ENCODE measurements around the gene GPR31. TPM values are rescaled to one million over a fixed set of nuclear protein-coding genes. Genes with fewer than 3 reads are reported as not detected.

The GPR31 gene
- total RNA-seq, 1 donor from 2014 or later = not detected

DNA sequence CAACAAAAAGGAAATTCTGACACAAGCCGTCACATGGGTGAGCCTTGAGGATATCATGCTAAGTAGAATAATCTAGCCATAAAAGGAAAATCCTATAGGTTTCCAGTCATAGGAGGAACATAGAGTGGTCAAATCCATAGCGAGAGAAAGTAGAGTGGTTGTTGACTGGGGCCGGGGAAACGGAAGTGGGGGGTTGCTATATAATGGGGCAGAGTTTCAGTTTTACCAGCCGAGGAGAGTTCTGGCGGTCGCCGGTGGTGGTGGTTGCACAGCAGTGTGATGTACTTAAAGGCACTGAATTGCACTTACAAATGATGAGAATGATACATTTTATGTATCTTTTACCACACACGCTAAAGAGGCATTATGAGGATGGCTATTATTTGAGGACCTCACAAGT, 4.9 kb downstream of the GPR31 start:
- Mint-ChIP-seq H3K36me3 (ENCODE audit: unreplicated experiment) (no peaks in the 10 kb centered on the region), H3K9me3 (ENCODE audit: unreplicated experiment) (no peaks in the 10 kb centered on the region), H3K27ac (ENCODE audit: unreplicated experiment) (no peak overlapping the region), H3K27me3 (ENCODE audit: unreplicated experiment) (peaks cover 9% of the 10 kb centered on the region), H3K4me1 (ENCODE audit: unreplicated experiment) (no peaks in the 10 kb centered on the region), H3K4me3 (ENCODE audit: unreplicated experiment) (no peak overlapping the region)
- no peak for DNase-seq (ENCODE audit: extremely low spot score, unreplicated experiment)
- TF ChIP-seq CTCF (IDR thresholded peaks at IDR 0.05) = no peak

GRCh38 chr6:167151648-167152047, 6.1 kb downstream of the GPR31 start:
- no peak overlapping the region for H3K27ac Mint-ChIP-seq (ENCODE audit: unreplicated experiment)
- H3K27me3 Mint-ChIP-seq (ENCODE audit: unreplicated experiment) = peaks cover 19% of the 10 kb centered on the region
- TF ChIP-seq CTCF (IDR thresholded peaks at IDR 0.05) = no peak
- H3K4me1 Mint-ChIP-seq (ENCODE audit: unreplicated experiment) = peaks cover 1% of the 10 kb centered on the region
- DNase-seq (ENCODE audit: extremely low spot score, unreplicated experiment) = no peak
- H3K9me3 Mint-ChIP-seq (ENCODE audit: unreplicated experiment) = no peaks in the 10 kb centered on the region
- no peak overlapping the region for H3K4me3 Mint-ChIP-seq (ENCODE audit: unreplicated experiment)
- no peaks in the 10 kb centered on the region for H3K36me3 Mint-ChIP-seq (ENCODE audit: unreplicated experiment)

DNA sequence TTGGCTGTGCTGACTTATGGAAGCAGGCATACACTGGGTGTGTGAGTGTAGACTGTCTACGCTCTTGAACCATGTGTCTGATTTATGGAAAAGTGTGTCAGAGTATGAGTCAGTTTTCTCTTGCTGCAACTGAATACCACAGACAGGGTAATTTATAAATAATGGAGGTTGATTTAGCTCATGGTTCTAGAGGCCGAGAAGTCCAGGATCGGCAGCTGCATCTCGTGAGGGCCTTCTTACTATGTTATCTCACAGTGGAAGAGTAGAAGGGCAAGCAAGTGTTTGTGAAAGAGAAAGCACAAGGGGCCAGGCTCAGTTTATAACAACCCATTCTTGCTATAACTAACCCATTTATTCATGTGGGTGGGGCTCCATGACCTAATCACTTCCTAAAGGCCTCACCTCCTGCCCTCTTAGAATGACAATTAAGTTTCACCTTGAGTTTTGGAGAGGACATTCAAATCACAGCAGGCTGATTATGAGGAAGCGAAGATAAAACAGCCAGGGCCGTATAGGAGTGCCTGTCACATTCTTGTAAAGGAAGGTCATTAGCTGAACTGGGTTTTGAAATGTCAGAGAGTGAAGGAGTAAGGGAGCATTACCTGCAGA, 6.7 kb downstream of the GPR31 start:
- no peaks in the 10 kb centered on the region for H3K36me3 Mint-ChIP-seq (ENCODE audit: unreplicated experiment)
- no peak overlapping the region for H3K4me3 Mint-ChIP-seq (ENCODE audit: unreplicated experiment)
- no peak overlapping the region for H3K27ac Mint-ChIP-seq (ENCODE audit: unreplicated experiment)
- peaks cover 3% of the 10 kb centered on the region for H3K4me1 Mint-ChIP-seq (ENCODE audit: unreplicated experiment)
- H3K9me3 Mint-ChIP-seq (ENCODE audit: unreplicated experiment) = no peaks in the 10 kb centered on the region
- peaks cover 25% of the 10 kb centered on the region for H3K27me3 Mint-ChIP-seq (ENCODE audit: unreplicated experiment)
- no peak for TF ChIP-seq CTCF (IDR thresholded peaks at IDR 0.05)
- no peak for DNase-seq (ENCODE audit: extremely low spot score, unreplicated experiment)

- no peak for TF ChIP-seq CTCF (IDR thresholded peaks at IDR 0.05)
- no peaks in the 10 kb centered on the region for H3K36me3 Mint-ChIP-seq (ENCODE audit: unreplicated experiment)
- H3K27ac Mint-ChIP-seq (ENCODE audit: unreplicated experiment) = no peak overlapping the region
- H3K27me3 Mint-ChIP-seq (ENCODE audit: unreplicated experiment) = peaks cover 30% of the 10 kb centered on the region
- H3K4me1 Mint-ChIP-seq (ENCODE audit: unreplicated experiment) = peaks cover 3% of the 10 kb centered on the region
- no peak for DNase-seq (ENCODE audit: extremely low spot score, unreplicated experiment)
- no peak overlapping the region for H3K4me3 Mint-ChIP-seq (ENCODE audit: unreplicated experiment)
- peaks cover 5% of the 10 kb centered on the region for H3K9me3 Mint-ChIP-seq (ENCODE audit: unreplicated experiment)
Observed at GRCh38 chr6:167148997-167149396, 8.8 kb downstream of the GPR31 start.

DNA sequence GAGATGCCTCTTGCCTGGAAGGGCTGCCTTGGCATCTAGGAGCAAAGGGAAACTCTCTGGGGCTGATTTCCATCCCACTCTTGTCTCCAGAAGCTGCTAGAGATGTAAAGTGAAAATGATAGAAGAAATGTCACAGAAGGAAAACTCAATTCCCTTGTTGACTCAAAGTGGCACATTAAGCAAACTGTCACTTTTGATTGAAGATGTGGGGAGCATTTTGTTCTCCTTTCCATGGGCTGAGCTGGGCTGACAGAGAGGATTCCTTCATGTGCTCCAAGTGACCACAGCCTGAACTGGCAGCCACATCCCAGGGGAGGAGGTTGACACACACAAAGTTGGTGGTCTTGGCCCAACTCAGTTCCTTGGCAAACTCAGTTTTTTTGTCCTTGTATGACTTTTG, 9.8 kb downstream of the GPR31 start:
- TF ChIP-seq CTCF (IDR thresholded peaks at IDR 0.05) = no peak
- peaks cover 3% of the 10 kb centered on the region for H3K4me1 Mint-ChIP-seq (ENCODE audit: unreplicated experiment)
- no peak overlapping the region for H3K4me3 Mint-ChIP-seq (ENCODE audit: unreplicated experiment)
- no peaks in the 10 kb centered on the region for H3K36me3 Mint-ChIP-seq (ENCODE audit: unreplicated experiment)
- no peak overlapping the region for H3K27ac Mint-ChIP-seq (ENCODE audit: unreplicated experiment)
- DNase-seq (ENCODE audit: extremely low spot score, unreplicated experiment) = no peak
- H3K9me3 Mint-ChIP-seq (ENCODE audit: unreplicated experiment) = peaks cover 5% of the 10 kb centered on the region
- peaks cover 30% of the 10 kb centered on the region for H3K27me3 Mint-ChIP-seq (ENCODE audit: unreplicated experiment)
